NCI-H2227 treated with DMSO at 0.1 percent for 48 hours (cell line): ENCODE data around the gene SPOUT1.
"Not testable (repeated sequence)": the region's sequence is repeated elsewhere in the genome, so short reads cannot be mapped to it uniquely, and the experiment has no call there.

Experiments
- DNase-seq: peaks from one replicate; lab custom pipeline; 2025; lab: John Stamatoyannopoulos, UW

Gene SPOUT1

GRCh38 chr9:128829477-128830251, at the start of gene SPOUT1:
TSS of gene SPOUT1 (minus strand) at chr9:128829794. CDS start at chr9:128829780, 14 bp downstream.
- DNase-seq: peak; percentile 83

DNA sequence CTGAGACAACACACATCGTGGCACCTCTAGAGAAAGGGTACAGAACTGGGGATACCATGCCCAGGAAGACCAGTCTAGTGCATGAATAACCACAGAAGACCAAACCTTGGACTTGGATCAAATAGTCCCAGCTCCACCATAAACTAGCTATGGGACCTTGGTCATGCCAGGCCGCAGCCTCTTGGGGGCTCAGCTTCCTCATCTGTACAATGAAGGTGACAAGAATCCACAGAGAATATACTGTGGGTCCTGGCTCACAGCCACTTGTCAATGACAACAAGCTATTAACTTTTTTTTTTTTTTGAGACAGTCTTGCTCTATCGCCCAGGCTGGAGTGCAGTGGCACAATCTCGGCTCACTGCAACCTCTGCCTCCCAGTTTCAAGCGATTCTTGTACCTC, 48.3 kb upstream of the SPOUT1 start:
- DNase-seq: no peak

DNA sequence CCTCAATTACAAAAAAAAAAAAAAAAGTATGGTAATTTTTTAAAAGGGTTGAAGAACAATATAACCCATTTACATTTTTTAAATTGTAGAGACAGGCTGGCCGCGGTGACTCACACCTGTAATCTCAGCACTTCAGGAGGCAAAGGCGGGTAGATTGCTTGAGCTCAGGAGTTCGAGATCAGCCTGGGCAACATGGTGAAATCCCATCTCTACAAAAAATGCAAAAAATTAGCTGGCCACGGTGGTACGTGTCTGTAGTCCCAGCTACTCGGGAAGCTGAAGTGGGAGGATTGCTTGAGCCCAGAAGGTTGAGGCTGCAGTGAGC, 41.3 kb upstream of the SPOUT1 start:
- DNase-seq: not testable (repeated sequence)

- no peak for DNase-seq
These were observed 40.7 kb upstream of the SPOUT1 start for GRCh38 chr9:128870128-128870940.

DNA sequence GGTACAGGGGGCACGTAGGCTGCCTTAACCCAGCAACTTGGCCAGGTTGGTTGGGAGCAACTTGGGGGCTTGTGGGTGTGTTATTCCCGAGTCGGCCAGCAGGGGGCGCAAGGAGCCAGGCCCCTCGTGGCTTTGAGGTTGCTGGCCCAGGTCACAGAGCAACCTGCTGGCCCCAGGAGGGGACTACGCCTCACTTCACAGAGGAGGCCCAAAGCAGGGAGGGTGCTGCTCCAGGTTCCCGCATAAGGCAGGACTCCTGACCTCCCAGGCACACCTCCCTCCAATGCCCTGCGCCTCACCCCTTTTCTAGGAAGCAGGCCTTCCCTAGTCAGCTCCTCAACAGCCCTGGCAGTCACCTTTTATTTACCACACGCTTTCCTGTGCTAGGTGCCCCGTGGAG, 34.1 kb upstream of the SPOUT1 start:
- no peak for DNase-seq

- DNase-seq: no peak
These were observed 32.8 kb upstream of the SPOUT1 start for GRCh38 chr9:128862401-128862851.

DNA sequence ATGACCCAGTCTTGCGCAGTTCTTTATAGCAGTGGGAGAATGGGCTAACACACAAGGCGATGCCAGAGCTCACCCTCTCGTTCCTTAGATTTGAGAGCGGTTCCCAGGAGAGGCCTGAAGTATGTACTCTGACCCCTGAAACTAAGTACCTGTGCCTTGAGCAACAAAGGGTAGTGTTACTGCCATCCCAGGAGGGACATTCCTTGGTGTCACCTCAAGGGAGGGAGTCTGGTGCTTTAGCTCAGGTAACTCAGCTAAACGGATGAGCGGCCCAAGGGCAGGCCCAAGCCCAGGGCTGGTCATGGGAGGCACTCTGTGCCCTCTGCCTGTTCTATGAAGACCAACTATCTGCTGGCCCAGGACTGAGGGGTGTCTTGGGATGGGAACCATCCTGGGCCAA, 31.9 kb upstream of the SPOUT1 start:
- DNase-seq: no peak

GRCh38 chr9:128860937-128861336, 31.3 kb upstream of the SPOUT1 start:
- no peak for DNase-seq

GRCh38 chr9:128858476-128858875, 28.9 kb upstream of the SPOUT1 start:
- not testable (repeated sequence) for DNase-seq

DNA sequence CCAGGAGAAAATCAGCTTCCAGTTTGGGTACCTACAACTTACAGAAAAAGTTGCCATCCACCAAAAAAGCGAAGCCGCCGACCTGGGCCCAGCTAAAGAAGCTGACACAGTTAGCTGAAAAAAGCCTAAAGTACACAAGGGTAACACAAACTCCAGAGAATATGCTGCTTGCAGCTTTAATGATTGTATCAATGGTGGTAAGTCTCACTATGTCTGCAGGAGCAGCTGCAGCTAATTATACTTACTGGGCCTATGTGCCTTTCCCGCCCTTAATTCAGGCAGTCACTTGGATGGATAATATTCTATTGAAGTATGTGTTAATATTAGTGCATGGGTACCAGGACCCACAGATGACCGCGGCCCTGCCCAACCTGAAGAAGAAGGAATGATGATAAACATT, 24.9 kb upstream of the SPOUT1 start:
- DNase-seq: not testable (repeated sequence)

GRCh38 chr9:128852646-128853045, 23.1 kb upstream of the SPOUT1 start:
- DNase-seq: not testable (repeated sequence)

- DNase-seq: not testable (repeated sequence)
These were observed 22.4 kb upstream of the SPOUT1 start for GRCh38 chr9:128851779-128852600.

- not testable (repeated sequence) for DNase-seq
These were observed 21.4 kb upstream of the SPOUT1 start for GRCh38 chr9:128851024-128851423.

DNA sequence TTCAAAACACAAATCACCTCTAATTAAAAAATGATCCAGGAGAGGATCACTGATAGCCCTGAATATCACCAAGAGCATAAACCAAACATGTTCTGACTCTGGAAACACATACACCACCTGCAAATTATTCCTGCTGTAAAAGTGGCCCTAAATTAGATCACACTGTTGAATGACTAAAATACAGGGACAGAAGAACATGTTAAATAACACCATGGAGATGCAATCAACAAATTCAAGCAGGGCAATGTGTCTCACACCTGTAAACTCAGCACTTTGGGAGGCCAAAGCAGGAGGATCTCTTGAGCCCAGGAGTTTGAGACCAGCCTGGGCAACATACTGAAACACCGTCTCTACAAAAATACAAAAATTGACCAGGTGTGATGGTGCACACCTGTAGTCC, 18.2 kb upstream of the SPOUT1 start:
- no peak for DNase-seq

GRCh38 chr9:128846680-128847030, 17.1 kb upstream of the SPOUT1 start:
- no peak for DNase-seq

DNA sequence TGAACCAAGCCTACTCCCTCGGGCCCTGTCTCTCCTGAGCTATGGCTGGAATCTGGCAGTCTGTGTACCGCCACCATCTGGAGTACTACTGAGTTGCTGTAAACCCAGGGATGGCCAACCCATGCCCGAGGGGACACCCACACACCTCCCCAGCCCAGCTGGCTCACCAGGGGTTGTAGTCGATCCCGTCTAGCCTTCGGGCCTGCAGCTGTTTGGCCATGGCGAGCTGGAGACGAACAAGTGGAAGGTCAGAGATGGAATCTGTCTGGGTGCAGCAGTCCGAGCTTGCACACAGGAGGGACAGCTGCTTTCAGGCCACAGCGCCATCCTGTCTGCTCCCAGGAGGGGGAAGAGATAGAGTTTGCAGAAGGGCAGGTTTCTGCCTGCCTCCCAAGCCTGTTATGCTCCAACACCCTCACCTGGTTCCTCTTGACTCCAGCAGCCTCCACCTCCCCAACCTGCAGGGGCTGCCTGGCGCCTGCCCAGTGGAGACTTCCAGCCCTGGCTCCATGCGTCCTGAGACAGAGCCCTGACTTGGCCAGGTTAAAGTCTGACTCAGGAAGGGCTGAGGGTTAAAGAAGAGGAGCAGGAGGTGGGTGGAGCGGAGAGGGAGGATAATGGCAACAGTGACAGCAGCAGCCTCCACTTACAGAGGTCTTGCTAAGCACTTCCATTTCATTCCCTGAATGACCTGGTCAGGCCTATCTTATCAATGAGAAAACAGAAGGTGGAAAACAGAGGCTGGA, 15.8 kb upstream of the SPOUT1 start:
- no peak for DNase-seq

- DNase-seq: not testable (repeated sequence)
These were observed 13.6 kb upstream of the SPOUT1 start for GRCh38 chr9:128843171-128843570.

DNA sequence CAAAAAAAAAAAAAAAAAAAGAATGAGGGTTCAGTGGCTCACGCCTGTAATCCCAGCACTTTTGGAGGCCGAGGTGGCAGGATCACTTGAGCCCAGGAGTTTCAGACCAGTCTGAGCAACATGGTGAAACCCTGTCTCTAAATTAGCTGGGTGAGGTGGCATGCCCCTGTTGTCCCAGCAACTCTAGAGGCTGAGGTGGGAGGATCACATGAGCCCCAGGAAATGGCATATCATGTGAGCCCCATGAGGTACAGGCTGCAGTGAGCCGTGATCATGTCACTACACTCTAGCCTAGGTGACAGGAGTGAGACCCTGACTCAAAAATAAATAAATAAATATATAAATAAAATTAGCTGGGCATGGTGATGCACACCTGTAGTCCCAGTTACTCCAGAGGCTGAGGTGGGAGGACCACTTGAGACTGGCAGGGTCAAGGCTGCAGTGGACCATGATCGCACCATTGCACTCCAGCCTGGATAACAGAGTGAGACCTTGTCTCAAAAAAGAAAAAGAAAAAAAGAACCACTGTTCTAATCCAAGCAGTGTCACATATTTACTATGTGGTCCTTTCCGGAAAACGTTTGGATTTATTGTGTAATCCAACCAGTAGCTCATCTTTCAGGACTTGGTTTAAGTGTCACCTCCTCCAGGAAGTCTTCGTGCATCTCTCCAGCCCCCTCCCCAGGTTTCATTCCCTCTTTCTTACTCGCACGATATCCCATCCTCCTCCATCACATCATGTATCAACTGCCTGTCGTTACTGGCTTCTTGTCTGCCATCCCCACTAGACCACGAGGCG, 12.3 kb upstream of the SPOUT1 start:
- no peak for DNase-seq

DNA sequence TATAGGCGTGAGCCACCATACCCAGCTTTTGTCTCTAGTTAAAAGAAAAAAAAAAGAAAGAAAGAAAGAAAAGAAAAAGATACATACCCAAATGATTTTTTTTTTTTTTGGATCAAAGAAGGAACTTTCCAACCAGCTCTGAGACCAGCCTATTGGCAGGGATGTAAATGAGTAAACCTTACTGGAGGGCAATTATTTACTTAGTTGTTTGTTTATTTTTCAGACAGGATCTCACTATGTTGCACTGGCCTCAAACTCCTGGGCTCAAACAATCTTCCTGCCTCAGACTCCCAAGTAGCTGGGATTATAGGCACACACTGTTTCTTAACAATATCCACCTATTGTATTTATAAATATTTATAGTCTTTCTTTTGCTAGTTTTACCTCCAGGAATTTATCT, 10.9 kb upstream of the SPOUT1 start:
- no peak for DNase-seq

- no peak for DNase-seq
These were observed 8.7 kb upstream of the SPOUT1 start for GRCh38 chr9:128838338-128838737.
